SK-N-SH (cell line): ENCODE measurements around the gene CDH13. TPM values are rescaled to one million over a fixed set of nuclear protein-coding genes. Genes with fewer than 3 reads are reported as not detected.

Source experiments
- CTCF ChIA-PET: fragments of 300-600, 350-600 bp; formaldehyde crosslinking; extraction: SDS; loops from one replicate; lab custom pipeline; 2021; lab: Yijun Ruan, JAX
- POLR2A ChIA-PET: fragments of 350-600 bp; sonication (Branson Sonifier 250); formaldehyde crosslinking; extraction: SDS; loops from one replicate; lab custom pipeline; 2020; ENCODE audit warnings: antibody characterized with exemption, inconsistent platforms; lab: Yijun Ruan, JAX
- DNase-seq: peaks from one replicate; pipeline ENCODE4 v3.0.0; 2012
- H2AFZ ChIP-seq: fragments of 200-600 bp; sonication (generic); 2 replicates; pipeline ENCODE4 v1.8.1; 2016; ENCODE audit warnings: antibody characterized with exemption, mild to moderate bottlenecking, low read depth
- H3F3A ChIP-seq: fragments of 200-600 bp; sonication (generic); replicated peaks from 2 replicates; pipeline ENCODE3; 2016; ENCODE audit warnings: antibody characterized with exemption, mild to moderate bottlenecking; ENCODE audit not compliant: insufficient read depth
- H3K27ac ChIP-seq, 2 experiments: fragments of 200-500 bp in 1 of 2; fragments of 200-600 bp in 1 of 2; sonication (Bioruptor generic) in 1 of 2; sonication (generic), shearing (Covaris generic) in 1 of 2; 2 replicates each; pipeline versions ENCODE4 v1.5.1 to v1.6.1; 2014 to 2016; ENCODE audit warnings: low read depth in 2 of 2, inconsistent platforms in 1 of 2, low read length in 1 of 2, mild to moderate bottlenecking in 1 of 2, mixed read lengths in 1 of 2
- H3K27me3 ChIP-seq: fragments of 200-600 bp; sonication (generic), shearing (Covaris generic); 2 replicates; pipeline ENCODE4 v1.6.1; 2016; ENCODE audit warnings: mixed run types; ENCODE audit not compliant: insufficient read depth
- H3K36me3 ChIP-seq, 2 experiments: fragments of 200-500 bp in 1 of 2; fragments of 200-600 bp in 1 of 2; sonication (Bioruptor generic) in 1 of 2; sonication (generic) in 1 of 2; replicated peaks in 1 of 2; 2 replicates each; pipeline versions ENCODE3 to v1.5.1; 2014 to 2016; ENCODE audit warnings: low read length in 1 of 2, mild to moderate bottlenecking in 1 of 2; ENCODE audit not compliant: insufficient read depth in 2 of 2, control insufficient read depth in 1 of 2
- H3K4me1 ChIP-seq, 2 experiments: fragments of 200-500 bp in 1 of 2; fragments of 200-600 bp in 1 of 2; sonication (Bioruptor generic) in 1 of 2; sonication (generic), shearing (Covaris generic) in 1 of 2; 2 replicates each; pipeline versions ENCODE4 v1.5.1 to v1.6.1; 2014 to 2016; ENCODE audit warnings: low read depth in 1 of 2, low read length in 1 of 2, mixed run types in 1 of 2; ENCODE audit not compliant: insufficient read depth in 2 of 2, control insufficient read depth in 1 of 2
- H3K4me2 ChIP-seq: fragments of 200-600 bp; sonication (generic), shearing (Covaris generic); 2 replicates; pipeline ENCODE4 v1.6.1; 2017; ENCODE audit warnings: mixed run types
- H3K4me3 ChIP-seq, 2 experiments: fragments of 200-500 bp in 1 of 2; fragments of 200-600 bp in 1 of 2; sonication (Bioruptor generic) in 1 of 2; sonication (generic), shearing (Covaris generic) in 1 of 2; 2 replicates each; pipeline versions ENCODE4 v1.5.1 to v1.8.1; 2014 to 2016; ENCODE audit warnings: low read depth in 2 of 2, inconsistent platforms in 1 of 2, low read length in 1 of 2, mild to moderate bottlenecking in 1 of 2, mixed read lengths in 1 of 2, moderate library complexity in 1 of 2
- H3K79me2 ChIP-seq: fragments of 200-600 bp; sonication (generic); 2 replicates; pipeline ENCODE4 v1.8.1; 2017; ENCODE audit warnings: mild to moderate bottlenecking; ENCODE audit not compliant: insufficient read depth
- H3K9ac ChIP-seq: fragments of 200-600 bp; sonication (generic); 2 replicates; pipeline ENCODE4 v1.6.1; 2017; ENCODE audit warnings: mixed run types
- H3K9me2 ChIP-seq: fragments of 200-600 bp; sonication (generic); 2 replicates; pipeline ENCODE4 v1.6.1; 2017; ENCODE audit warnings: mixed run types
- H3K9me3 ChIP-seq: fragments of 200-600 bp; sonication (generic); 2 replicates; pipeline ENCODE4 v1.6.1; 2017; ENCODE audit warnings: mixed run types, mild to moderate bottlenecking, moderate library complexity
- H4K20me1 ChIP-seq: fragments of 200-600 bp; sonication (generic); 2 replicates; pipeline ENCODE4 v1.6.1; 2017; ENCODE audit warnings: mild to moderate bottlenecking, mixed run types; ENCODE audit not compliant: insufficient read depth
- CHD2 ChIP-seq: fragments of 150-350 bp; IDR thresholded peaks from 2 replicates; pipeline ENCODE4 v1.6.1; 2018; ENCODE audit warnings: low read length; ENCODE audit not compliant: partially characterized antibody
- ELF1 ChIP-seq: IDR thresholded peaks from 2 replicates; pipeline ENCODE4 v1.4.0; 2012
- EP300 ChIP-seq, 2 experiments: IDR thresholded peaks; 2 replicates each; pipeline versions ENCODE4 v1.4.0 to v1.6.1; 2012; ENCODE audit warnings: borderline replicate concordance in 1 of 2, low read depth in 1 of 2, low read length in 1 of 2
- EZH2phosphoT487 ChIP-seq: fragments of 200-600 bp; sonication (generic); IDR thresholded peaks from 2 replicates; pipeline ENCODE4 v1.6.1; 2017; ENCODE audit warnings: low read depth, mixed run types, mild to moderate bottlenecking, antibody characterized with exemption, moderate library complexity, borderline replicate concordance
- FOSL2 ChIP-seq: IDR thresholded peaks from 2 replicates; pipeline ENCODE4 v1.4.0; 2012; ENCODE audit warnings: low read depth, mild to moderate bottlenecking, moderate library complexity, borderline replicate concordance
- FOXJ3 ChIP-seq: sonication (generic); formaldehyde crosslinking; IDR thresholded peaks from 2 replicates; pipeline ENCODE4 v1.5.1; 2020; ENCODE audit warnings: mild to moderate bottlenecking, missing genetic modification reagents
- GABPA ChIP-seq: IDR thresholded peaks from 2 replicates; pipeline ENCODE4 v1.4.0; 2012; ENCODE audit warnings: low read depth, mild to moderate bottlenecking
- GATA2 ChIP-seq: sonication (generic); formaldehyde crosslinking; IDR thresholded peaks from 2 replicates; pipeline ENCODE4 v1.5.0; 2020; ENCODE audit warnings: mild to moderate bottlenecking, missing genetic modification reagents
- JUND ChIP-seq: IDR thresholded peaks from 2 replicates; pipeline ENCODE4 v1.4.0; 2012
- MEF2A ChIP-seq: IDR thresholded peaks from 2 replicates; pipeline ENCODE4 v1.4.0; 2012; ENCODE audit warnings: low read depth, borderline replicate concordance
- MXI1 ChIP-seq: IDR thresholded peaks from 2 replicates; pipeline ENCODE4 v1.6.1; 2012; ENCODE audit warnings: mild to moderate bottlenecking, low read depth, low read length, improper control_type of control experiment
- NFIC ChIP-seq: IDR thresholded peaks from 2 replicates; pipeline ENCODE4 v1.4.0; 2012; ENCODE audit warnings: borderline replicate concordance
- POLR2AphosphoS5 ChIP-seq: IDR thresholded peaks from 2 replicates; pipeline ENCODE4 v1.6.1; 2012; ENCODE audit warnings: low read depth, low read length
- RAD21 ChIP-seq: IDR thresholded peaks from 2 replicates; pipeline ENCODE4 v1.6.1; 2012; ENCODE audit warnings: mild to moderate bottlenecking, low read length
- RCOR1 ChIP-seq: fragments of 150-350 bp; IDR thresholded peaks from 2 replicates; pipeline ENCODE4 v1.6.1; 2017; ENCODE audit warnings: antibody characterized with exemption, low read length
- RFX5 ChIP-seq: IDR thresholded peaks from 2 replicates; pipeline ENCODE4 v1.6.1; 2012; ENCODE audit warnings: mild to moderate bottlenecking, improper control_type of control experiment, low read length
- RXRA ChIP-seq: IDR thresholded peaks from 2 replicates; pipeline ENCODE4 v1.4.0; 2012; ENCODE audit warnings: low read depth, mild to moderate bottlenecking, borderline replicate concordance
- SIN3A ChIP-seq: IDR thresholded peaks from 2 replicates; pipeline ENCODE4 v1.6.1; 2012; ENCODE audit warnings: low read depth, mild to moderate bottlenecking, low read length, moderate library complexity, borderline replicate concordance
- SMC3 ChIP-seq: IDR thresholded peaks from 2 replicates; pipeline ENCODE4 v1.6.1; 2012; ENCODE audit warnings: low read depth, low read length, improper control_type of control experiment
- TCF12 ChIP-seq: IDR thresholded peaks from 2 replicates; pipeline ENCODE4 v1.4.0; 2012
- WGBS: methylation state at CpG from one replicate; pipeline ENCODE4 v1.1.6; 2017; ENCODE audit warnings: low lambda C conversion rate; 5-methylcytosine and 5-hydroxymethylcytosine counted together
- polyA plus RNA-seq, 3 experiments: library from polyadenylated mRNA; depleted of rRNA; stranded (reverse); fragments of >200 nt; gene quantifications; 2 replicates each; pipeline ENCODE4 v1.2.3, GENCODE V29; 2012
- TF ChIP-seq, protein P1 (sequence below): IDR thresholded peaks from 2 replicates; pipeline ENCODE4 v1.4.0; 2012; ENCODE audit warnings: low read depth
- TF ChIP-seq, protein P2 (sequence below): IDR thresholded peaks from 2 replicates; pipeline ENCODE4 v1.6.1; 2012; ENCODE audit warnings: mild to moderate bottlenecking, low read depth, low read length, moderate library complexity

The CDH13 gene
- polyA plus RNA-seq, 1 of the 3 experiments (the other 2 are of a cell fraction), result 93.0 TPM

DNA sequence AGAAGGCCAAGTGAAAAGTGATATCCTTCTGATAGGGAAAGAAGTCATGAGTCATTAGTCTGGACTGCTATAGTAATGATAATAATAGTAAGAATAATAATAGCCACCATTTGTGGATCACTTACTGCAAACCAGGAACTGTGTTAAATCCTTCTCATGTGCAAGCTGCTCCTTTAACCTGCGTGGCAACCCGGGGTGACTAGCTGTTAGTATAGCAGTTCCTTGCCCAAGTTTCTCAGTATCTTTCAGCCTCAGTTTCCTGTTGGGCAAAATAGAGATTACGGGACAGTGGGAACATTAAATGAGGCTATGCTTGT, 129.5 kb downstream of the CDH13 start:
- Histone ChIP-seq H3K9me2 (no peaks in the 10 kb centered on the region), H4K20me1 (no peaks in the 10 kb centered on the region), H3K4me1 (peaks cover 0 to 10% of the 10 kb centered on the region in 2 experiments; a peak in 2 of 4 replicates), H3K4me2 (peak overlapping the region; percentile 48; the same call in 1 of the 2 replicates), H3K36me3 (no peaks in the 10 kb centered on the region), H3K4me3 (no peak overlapping the region), H3K79me2 (peaks cover 9% of the 10 kb centered on the region), H3K27ac (peak overlapping the region in 1 of 2 experiments; percentile 84; a peak in 2 of 4 replicates), H3K27me3 (no peaks in the 10 kb centered on the region), H3K9ac (no peak overlapping the region; the same call in 1 of the 2 replicates), H2AFZ (no peak overlapping the region), H3F3A (peaks cover 21% of the 10 kb centered on the region), H3K9me3 (no peaks in the 10 kb centered on the region)
- WGBS, result 18% methylated on average over 3 of the region's 3 CpGs
- no peak for DNase-seq
- TF ChIP-seq MEF2A (peak; percentile 63; the same call in 1 of the 2 replicates), TCF12 (peak; percentile 21; the same call in 1 of the 2 replicates), SIN3A (no peak), FOSL2 (peak; percentile 50; the same call in 1 of the 2 replicates), JUND (peak; percentile 47), EZH2phosphoT487 (no peak), MXI1 (no peak)
- ChIA-PET POLR2A (no interaction called here), CTCF (interaction anchor here (0.6 to 1.0 kb wide), 2 partner anchors 8 to 45 kb away, joined by 3 read pairs; no protein-coding TSS in a partner anchor)

DNA sequence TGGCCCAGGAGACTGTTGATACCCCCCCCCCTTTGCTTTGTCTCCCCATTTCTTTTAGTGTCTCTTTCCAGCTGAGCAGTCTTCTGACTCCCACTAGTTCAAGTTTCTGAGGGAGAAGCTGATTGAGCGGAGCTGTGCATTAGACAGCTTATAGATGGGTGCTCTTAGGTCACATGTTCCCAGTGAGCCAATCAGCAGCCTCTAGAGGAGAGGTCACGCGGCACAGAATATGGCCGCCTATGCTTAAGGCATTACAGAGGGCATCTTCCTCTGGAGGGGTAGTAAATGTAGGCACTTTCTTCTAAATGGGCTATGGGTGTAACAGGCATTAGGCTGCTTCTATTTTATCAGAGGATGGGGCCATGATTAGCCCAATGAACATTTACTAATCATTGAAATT, 131.6 kb downstream of the CDH13 start:
- Histone ChIP-seq H3K4me2 (no peak overlapping the region), H3K79me2 (peaks cover 11% of the 10 kb centered on the region), H4K20me1 (no peaks in the 10 kb centered on the region), H3K4me1 (peaks cover 0 to 13% of the 10 kb centered on the region in 2 experiments; a peak in 1 of 4 replicates), H3K9me3 (no peaks in the 10 kb centered on the region), H2AFZ (no peak overlapping the region), H3F3A (peaks cover 29% of the 10 kb centered on the region), H3K36me3 (no peaks in the 10 kb centered on the region), H3K4me3 (no peak overlapping the region), H3K9me2 (no peaks in the 10 kb centered on the region), H3K27me3 (no peaks in the 10 kb centered on the region), H3K27ac (no peak overlapping the region), H3K9ac (no peak overlapping the region)
- ChIA-PET CTCF (no interaction called here), POLR2A (no interaction called here)
- DNase-seq, result no peak
- no peak for TF ChIP-seq FOXJ3 (CRISPR knock-in tag)
- TF ChIP-seq, protein P1, sequence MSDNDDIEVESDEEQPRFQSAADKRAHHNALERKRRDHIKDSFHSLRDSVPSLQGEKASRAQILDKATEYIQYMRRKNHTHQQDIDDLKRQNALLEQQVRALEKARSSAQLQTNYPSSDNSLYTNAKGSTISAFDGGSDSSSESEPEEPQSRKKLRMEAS, result no peak
- TF ChIP-seq RXRA, result no peak
- TF ChIP-seq RFX5, result no peak
- TF ChIP-seq NFIC, result no peak
- TF ChIP-seq CHD2, result no peak
- TF ChIP-seq GATA2, result no peak
- TF ChIP-seq MEF2A, result no peak
- TF ChIP-seq POLR2AphosphoS5, result no peak
- no peak for TF ChIP-seq SMC3
- TF ChIP-seq, protein P2, sequence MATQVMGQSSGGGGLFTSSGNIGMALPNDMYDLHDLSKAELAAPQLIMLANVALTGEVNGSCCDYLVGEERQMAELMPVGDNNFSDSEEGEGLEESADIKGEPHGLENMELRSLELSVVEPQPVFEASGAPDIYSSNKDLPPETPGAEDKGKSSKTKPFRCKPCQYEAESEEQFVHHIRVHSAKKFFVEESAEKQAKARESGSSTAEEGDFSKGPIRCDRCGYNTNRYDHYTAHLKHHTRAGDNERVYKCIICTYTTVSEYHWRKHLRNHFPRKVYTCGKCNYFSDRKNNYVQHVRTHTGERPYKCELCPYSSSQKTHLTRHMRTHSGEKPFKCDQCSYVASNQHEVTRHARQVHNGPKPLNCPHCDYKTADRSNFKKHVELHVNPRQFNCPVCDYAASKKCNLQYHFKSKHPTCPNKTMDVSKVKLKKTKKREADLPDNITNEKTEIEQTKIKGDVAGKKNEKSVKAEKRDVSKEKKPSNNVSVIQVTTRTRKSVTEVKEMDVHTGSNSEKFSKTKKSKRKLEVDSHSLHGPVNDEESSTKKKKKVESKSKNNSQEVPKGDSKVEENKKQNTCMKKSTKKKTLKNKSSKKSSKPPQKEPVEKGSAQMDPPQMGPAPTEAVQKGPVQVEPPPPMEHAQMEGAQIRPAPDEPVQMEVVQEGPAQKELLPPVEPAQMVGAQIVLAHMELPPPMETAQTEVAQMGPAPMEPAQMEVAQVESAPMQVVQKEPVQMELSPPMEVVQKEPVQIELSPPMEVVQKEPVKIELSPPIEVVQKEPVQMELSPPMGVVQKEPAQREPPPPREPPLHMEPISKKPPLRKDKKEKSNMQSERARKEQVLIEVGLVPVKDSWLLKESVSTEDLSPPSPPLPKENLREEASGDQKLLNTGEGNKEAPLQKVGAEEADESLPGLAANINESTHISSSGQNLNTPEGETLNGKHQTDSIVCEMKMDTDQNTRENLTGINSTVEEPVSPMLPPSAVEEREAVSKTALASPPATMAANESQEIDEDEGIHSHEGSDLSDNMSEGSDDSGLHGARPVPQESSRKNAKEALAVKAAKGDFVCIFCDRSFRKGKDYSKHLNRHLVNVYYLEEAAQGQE, result no peak
- no peak for TF ChIP-seq RCOR1
- TF ChIP-seq TCF12, result no peak
- TF ChIP-seq GABPA, result no peak
- TF ChIP-seq RAD21, result no peak
- TF ChIP-seq ELF1, result no peak
- TF ChIP-seq SIN3A, result no peak
- TF ChIP-seq JUND, result no peak
- TF ChIP-seq FOSL2, result no peak
- no peak for TF ChIP-seq EP300 (IDR thresholded peaks at IDR 0.05; ENCODE audit: borderline replicate concordance in 1 of 2, low read depth in 1 of 2, low read length in 1 of 2)
- WGBS, result 95% methylated on average over 4 of the region's 4 CpGs
